Small intestine (tissue), 7 donors: Measurements from ENCODE around the gene RAD54L. TPM values are rescaled to one million over a fixed set of nuclear protein-coding genes. Genes with fewer than 3 reads are reported as not detected.
A peak's percentile ranks its signal among the peaks of the same experiment; 100 is the strongest.
"Not testable (repeated sequence)": the region's sequence is repeated elsewhere in the genome, so short reads cannot be mapped to it uniquely, and the experiment has no call there.

Experiments used
- DNase-seq, 2 donors: peaks; one replicate each; pipeline versions ENCODE4 v3.0.0 to v3.0.0-alpha.2; 2013
- FAIRE-seq: peaks from 2 replicates; lab custom pipeline; 2012; peaks lifted over from hg19 to GRCh38; lab: Jason Lieb, UNC
- H3K27ac ChIP-seq, 3 donors: one replicate each; pipeline ENCODE4 v1.5.1; 2013; ENCODE audit warnings: low read length in 2 of 3, mild to moderate bottlenecking in 2 of 3, control low read depth in 1 of 3, inconsistent platforms in 1 of 3, low read depth in 1 of 3, moderate library complexity in 1 of 3
- H3K27me3 ChIP-seq, 3 donors: one replicate each; pipeline ENCODE4 v1.6.1; 2013; ENCODE audit warnings: low read length in 3 of 3, inconsistent platforms in 1 of 3; ENCODE audit not compliant: control insufficient read depth in 3 of 3, insufficient read depth in 3 of 3
- H3K36me3 ChIP-seq, 3 donors: one replicate each; pipeline ENCODE4 v1.6.1; 2013; ENCODE audit warnings: low read length in 3 of 3, inconsistent platforms in 1 of 3, low read depth in 1 of 3, mild to moderate bottlenecking in 1 of 3, moderate library complexity in 1 of 3; ENCODE audit not compliant: control insufficient read depth in 3 of 3, insufficient read depth in 2 of 3
- H3K4me1 ChIP-seq, 3 donors: one replicate each; pipeline ENCODE4 v1.6.1; 2013; ENCODE audit warnings: low read length in 2 of 3, inconsistent platforms in 1 of 3, low read depth in 1 of 3, mild to moderate bottlenecking in 1 of 3, moderate library complexity in 1 of 3; ENCODE audit not compliant: control insufficient read depth in 3 of 3, insufficient read depth in 2 of 3
- H3K4me3 ChIP-seq, 3 donors: one replicate each; pipeline ENCODE4 v1.5.1; 2013; ENCODE audit warnings: low read length in 3 of 3, control low read depth in 1 of 3, inconsistent platforms in 1 of 3, low read depth in 1 of 3, mild to moderate bottlenecking in 1 of 3, moderate library complexity in 1 of 3
- H3K9me3 ChIP-seq, 2 donors: one replicate each; pipeline ENCODE4 v1.6.1; 2013; ENCODE audit warnings: low read depth in 1 of 2, low read length in 1 of 2; ENCODE audit not compliant: control insufficient read depth in 2 of 2, insufficient read depth in 1 of 2
- WGBS, 3 donors: extraction: QIAGEN DNeasy Blood & Tissue Kit; methylation state at CpG; one replicate each; pipeline ENCODE4 v1.1.7; 2013; 5-methylcytosine and 5-hydroxymethylcytosine counted together
- polyA plus RNA-seq, 4 donors: library from polyadenylated mRNA; stranded (reverse) in 3 of 4; unstranded in 1 of 4; fragments of 200-250 nt in 3 of 4; fragments of 120-200 nt in 1 of 4; gene quantifications; one replicate each; pipeline versions ENCODE4 v1.2.1 to v1.2.3, GENCODE V29; 2013
- donor health status: healthy with polysubstance abuse.
- donor health status: control.
- donor health status: control.
- donor health status: Bipolar disorder and iron deficiency.
- donor health status: healthy.

Gene RAD54L
- polyA plus RNA-seq, 4 donors: 1.9 to 9.7 (median 3.9) TPM

DNA sequence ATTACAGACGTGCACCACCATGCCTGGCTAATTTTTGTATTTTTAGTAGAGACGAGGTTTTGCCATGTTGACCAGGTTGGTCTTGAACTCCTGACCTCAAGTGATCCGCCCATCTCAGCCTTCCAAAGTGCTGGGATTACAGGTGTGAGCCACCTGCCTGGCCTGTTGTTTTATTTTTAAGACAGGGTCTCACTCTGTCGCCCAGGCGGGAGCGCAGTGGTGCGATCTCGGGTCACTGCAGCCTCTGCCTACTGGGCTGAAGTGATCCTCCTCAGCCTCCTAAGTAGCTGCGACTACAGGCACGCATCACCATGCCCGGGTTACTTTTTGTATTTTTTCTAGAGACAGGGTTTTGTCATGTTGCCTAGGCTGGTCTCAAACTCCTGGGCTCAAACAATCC, 24.5 kb upstream of the RAD54L start:
- not testable (repeated sequence) for H3K4me3 ChIP-seq, H3K27me3 ChIP-seq, H3K9me3 ChIP-seq, H3K36me3 ChIP-seq, DNase-seq, H3K4me1 ChIP-seq, H3K27ac ChIP-seq, FAIRE-seq
- whole genome bisulfite sequencing, 3 donors: 67 to 81% (median 75%) methylated on average over 11 of the region's 11 CpGs

- Histone ChIP-seq H3K4me3 (no peak overlapping the region), H3K27me3 (no peaks in the 10 kb centered on the region), H3K9me3 (no peaks in the 10 kb centered on the region), H3K27ac (no peak overlapping the region), H3K4me1 (peaks cover 0 to 7% (median 0%) of the 10 kb centered on the region in 3 donors), H3K36me3 (no peaks in the 10 kb centered on the region)
- FAIRE-seq (no peak), DNase-seq (peak; percentile 83 to 85)
- 9 to 17% (median 11%) methylated on average over 6 of the region's 6 CpGs for WGBS, 3 donors
Observed at GRCh38 chr1:46223472-46223943, 24.1 kb upstream of the RAD54L start.

- Histone ChIP-seq H3K4me1 (peaks cover 0 to 7% (median 0%) of the 10 kb centered on the region in 3 donors), H3K36me3 (no peaks in the 10 kb centered on the region), H3K4me3 (no peak overlapping the region), H3K27me3 (no peaks in the 10 kb centered on the region), H3K27ac (no peak overlapping the region), H3K9me3 (no peaks in the 10 kb centered on the region)
- DNase-seq (no peak), FAIRE-seq (no peak)
- 87 to 94% (median 92%) methylated on average over 4 of the region's 4 CpGs for WGBS, 3 donors
Observed at GRCh38 chr1:46224966-46225365, 22.6 kb upstream of the RAD54L start.

GRCh38 chr1:46231231-46231630, 16.3 kb upstream of the RAD54L start:
- not testable (repeated sequence) for H3K9me3 ChIP-seq, H3K27ac ChIP-seq, H3K36me3 ChIP-seq, H3K27me3 ChIP-seq, H3K4me3 ChIP-seq, H3K4me1 ChIP-seq, FAIRE-seq, DNase-seq
- 96 to 99% (median 98%) methylated on average over 3 of the region's 3 CpGs for WGBS, 3 donors

GRCh38 chr1:46236882-46237281, 10.7 kb upstream of the RAD54L start:
- Histone ChIP-seq H3K4me1 (no peaks in the 10 kb centered on the region), H3K36me3 (no peaks in the 10 kb centered on the region), H3K9me3 (peaks cover 0 to 7% of the 10 kb centered on the region in 2 donors), H3K27ac (no peak overlapping the region), H3K4me3 (no peak overlapping the region), H3K27me3 (no peaks in the 10 kb centered on the region)
- no peak for DNase-seq
- 89 to 94% (median 93%) methylated on average over 4 of the region's 4 CpGs for WGBS, 3 donors
- no peak for FAIRE-seq

DNA sequence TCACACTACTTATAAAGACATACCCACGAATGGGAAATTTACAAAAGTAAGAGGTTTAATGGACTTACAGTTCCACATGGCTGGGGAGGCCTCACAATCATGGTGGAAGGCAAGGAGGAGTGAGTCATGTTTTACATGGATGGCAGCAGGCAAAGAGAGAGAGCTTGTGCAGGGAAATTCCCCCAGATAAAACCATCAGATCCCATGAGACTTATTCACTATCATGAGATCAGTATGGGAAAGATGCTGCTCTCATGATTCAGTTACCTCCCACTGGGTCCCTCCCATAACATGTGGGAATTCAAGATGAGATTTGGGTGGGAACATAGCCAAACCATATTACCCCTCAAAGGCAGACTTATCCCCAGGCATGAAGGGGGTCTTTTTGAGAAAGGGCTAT, 8.7 kb upstream of the RAD54L start:
- not testable (repeated sequence) for H3K36me3 ChIP-seq, H3K27me3 ChIP-seq, H3K4me3 ChIP-seq, FAIRE-seq, DNase-seq, H3K27ac ChIP-seq, H3K9me3 ChIP-seq, H3K4me1 ChIP-seq
- WGBS, 3 donors: 61 to 70% (median 67%) methylated on average over 1 of the region's 1 CpG

DNA sequence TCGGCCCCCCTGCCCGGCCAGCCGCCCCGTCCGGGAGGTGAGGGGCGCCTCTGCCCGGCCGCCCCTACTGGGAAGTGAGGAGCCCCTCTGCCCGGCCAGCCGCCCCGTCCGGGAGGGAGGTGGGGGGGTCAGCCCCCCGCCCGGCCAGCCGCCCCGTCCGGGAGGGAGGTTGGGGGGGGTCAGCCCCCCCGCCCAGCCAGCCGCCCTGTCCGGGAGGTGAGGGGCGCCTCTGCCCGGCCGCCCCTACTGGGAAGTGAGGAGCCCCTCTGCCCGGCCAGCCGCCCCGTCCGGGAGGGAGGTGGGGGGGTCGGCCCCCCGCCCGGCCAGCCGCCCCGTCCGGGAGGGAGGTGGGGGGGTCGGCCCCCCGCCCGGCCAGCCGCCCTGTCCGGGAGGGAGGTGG, 5.8 kb upstream of the RAD54L start:
- WGBS, 3 donors: 84 to 100% (median 91%) methylated on average over 1 to 11 of the region's 38 CpGs
- H3K9me3 ChIP-seq, H3K36me3 ChIP-seq, H3K4me3 ChIP-seq, H3K4me1 ChIP-seq, DNase-seq, H3K27me3 ChIP-seq, FAIRE-seq, H3K27ac ChIP-seq: not testable (repeated sequence)

DNA sequence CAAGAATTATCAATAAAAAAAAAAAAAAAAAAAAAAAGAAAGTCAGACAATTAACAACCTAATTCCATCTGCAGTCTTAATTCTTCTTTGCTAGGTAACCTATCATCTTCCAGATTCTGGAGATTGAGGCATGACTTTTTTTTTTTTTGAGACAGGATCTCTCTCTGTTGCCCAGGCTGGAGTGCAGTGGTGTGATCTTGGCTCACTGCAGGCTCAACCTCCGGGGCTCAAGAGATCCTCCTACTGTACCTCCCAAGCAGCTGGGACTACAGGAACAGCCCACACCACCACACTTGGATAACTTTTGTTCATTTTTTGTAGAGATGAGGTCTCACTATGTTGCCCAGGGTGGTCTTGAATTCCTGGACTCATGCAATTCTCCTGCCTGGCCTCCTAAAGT, 4.6 kb upstream of the RAD54L start:
- Histone ChIP-seq H3K27me3 (no peaks in the 10 kb centered on the region), H3K27ac (no peak overlapping the region), H3K4me1 (peaks cover 0 to 4% (median under 1%) of the 10 kb centered on the region in 3 donors), H3K4me3 (no peak overlapping the region), H3K9me3 (peaks cover 0 to 3% of the 10 kb centered on the region in 2 donors), H3K36me3 (no peaks in the 10 kb centered on the region)
- 62 to 78% (median 75%) methylated on average over 1 of the region's 1 CpG for WGBS, 3 donors
- DNase-seq: no peak
- no peak for FAIRE-seq

DNA sequence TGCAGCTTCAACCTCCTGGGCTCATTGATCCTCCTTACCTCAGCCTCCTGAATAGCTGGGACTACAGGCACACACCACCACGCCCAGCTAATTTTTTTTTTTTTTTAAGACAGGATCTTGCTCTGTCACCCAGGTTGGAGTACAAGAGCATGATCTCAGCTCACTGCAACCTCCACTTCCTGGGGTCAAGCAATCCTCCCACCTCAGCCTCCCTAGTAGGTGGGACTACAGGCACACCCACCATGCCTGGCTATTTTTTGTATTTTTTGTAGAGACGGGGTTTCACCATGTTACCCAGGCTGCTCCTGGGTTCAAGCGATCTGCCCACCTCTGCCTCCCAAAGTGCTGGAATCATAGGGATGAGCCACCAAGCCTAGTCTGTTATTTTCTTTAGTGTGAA, 3.7 kb upstream of the RAD54L start:
- 84 to 92% (median 88%) methylated on average over 3 of the region's 3 CpGs for WGBS, 3 donors
- not testable (repeated sequence) for H3K36me3 ChIP-seq, H3K27ac ChIP-seq, H3K27me3 ChIP-seq, H3K4me3 ChIP-seq, DNase-seq, FAIRE-seq, H3K9me3 ChIP-seq
- peaks cover 3 to 13% (median 4%) of the 10 kb centered on the region in 3 donors for H3K4me1 ChIP-seq
